ENCODE data around the gene NLGN1. TPM values are rescaled to one million over a fixed set of nuclear protein-coding genes. Genes with fewer than 3 reads are reported as not detected.

NLGN1 gene
- total and polyA plus RNA-seq, 9 of the 15 experiments (the other 6 are each of a cell fraction or from before 2014, with no cell fraction given): under 0.01 to 0.01 TPM; not detected in 7

- TF ChIP-seq, protein P1, sequence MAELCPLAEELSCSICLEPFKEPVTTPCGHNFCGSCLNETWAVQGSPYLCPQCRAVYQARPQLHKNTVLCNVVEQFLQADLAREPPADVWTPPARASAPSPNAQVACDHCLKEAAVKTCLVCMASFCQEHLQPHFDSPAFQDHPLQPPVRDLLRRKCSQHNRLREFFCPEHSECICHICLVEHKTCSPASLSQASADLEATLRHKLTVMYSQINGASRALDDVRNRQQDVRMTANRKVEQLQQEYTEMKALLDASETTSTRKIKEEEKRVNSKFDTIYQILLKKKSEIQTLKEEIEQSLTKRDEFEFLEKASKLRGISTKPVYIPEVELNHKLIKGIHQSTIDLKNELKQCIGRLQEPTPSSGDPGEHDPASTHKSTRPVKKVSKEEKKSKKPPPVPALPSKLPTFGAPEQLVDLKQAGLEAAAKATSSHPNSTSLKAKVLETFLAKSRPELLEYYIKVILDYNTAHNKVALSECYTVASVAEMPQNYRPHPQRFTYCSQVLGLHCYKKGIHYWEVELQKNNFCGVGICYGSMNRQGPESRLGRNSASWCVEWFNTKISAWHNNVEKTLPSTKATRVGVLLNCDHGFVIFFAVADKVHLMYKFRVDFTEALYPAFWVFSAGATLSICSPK (IDR thresholded peaks at IDR 0.05; ENCODE audit: borderline replicate concordance): no peak
These were observed 532.7 kb downstream of the NLGN1 start (continued) for GRCh38 chr3:173930251-173930650.

- H2AFZ ChIP-seq (ENCODE audit: low read depth, low read length): no peak overlapping the region
- in situ Hi-C loops (cut with MboI) (no loop called here), intact Hi-C loops (cut with micrococcal nuclease) (no loop called here)
- no peak for FAIRE-seq
- H3K4me3 ChIP-seq: no peak overlapping the region
- no TSS peak for BruUV-seq (replicated peaks)
- ChIA-PET CTCF (ENCODE audit: low intra/inter-chr PET ratio) (no interaction called here), POLR2A (interaction anchor here (0.7 kb wide), 1 partner anchor 56 kb away, joined by 3 read pairs; no protein-coding TSS in a partner anchor)
- no peaks in the 10 kb centered on the region for H3K4me1 ChIP-seq (replicated peaks in 1 of 2; ENCODE audit: control insufficient read depth in 2 of 2, insufficient read depth in 2 of 2, low read length in 2 of 2)
- H3K4me2 ChIP-seq (ENCODE audit: insufficient read depth, low read length): no peak overlapping the region
- H3K9me3 ChIP-seq (replicated peaks; ENCODE audit: control insufficient read depth, insufficient read depth, low read depth, low read length): no peaks in the 10 kb centered on the region
- no peaks in the 10 kb centered on the region for H3K79me2 ChIP-seq (ENCODE audit: control insufficient read depth, insufficient read depth, low read length)
- no peaks in the 10 kb centered on the region for H3K9me1 ChIP-seq (ENCODE audit: control insufficient read depth, insufficient read depth, low read length)
- H3K27me3 ChIP-seq (ENCODE audit: control insufficient read depth in 2 of 2, insufficient read depth in 2 of 2, low read length in 2 of 2): no peaks in the 10 kb centered on the region
- H3K9ac ChIP-seq (ENCODE audit: insufficient read depth in 1 of 2, low read depth in 2 of 2, low read length in 2 of 2): no peak overlapping the region
- DNase-seq (ENCODE audit: extremely low read depth in 1 of 4, low spot score in 3 of 4): no peak
- H4K20me1 ChIP-seq (replicated peaks; ENCODE audit: control insufficient read depth, insufficient read depth, low read length): no peaks in the 10 kb centered on the region
- no peaks in the 10 kb centered on the region for H3K36me3 ChIP-seq (ENCODE audit: control insufficient read depth, insufficient read depth, low read length)
- no peak overlapping the region for H3K27ac ChIP-seq (ENCODE audit: extremely low read depth, low read depth, low read length)
- ATAC-seq: no peak
- TF ChIP-seq DIDO1 (tag; IDR thresholded peaks at IDR 0.05; ENCODE audit: low read depth) (no peak), TEAD4 (IDR thresholded peaks at IDR 0.05; ENCODE audit: low read length) (no peak), TEAD4 (CRISPR knock-in tag; IDR thresholded peaks at IDR 0.05; ENCODE audit: borderline replicate concordance) (no peak), ARID2 (IDR thresholded peaks at IDR 0.05) (no peak), ESRRB (CRISPR knock-in tag; IDR thresholded peaks at IDR 0.05; ENCODE audit: borderline replicate concordance) (no peak), WHSC1 (IDR thresholded peaks at IDR 0.05; ENCODE audit: low read length) (no peak), POLR3A (IDR thresholded peaks at IDR 0.05; ENCODE audit: borderline replicate concordance, extremely low read depth, insufficient read depth, insufficient read length) (no peak), RAD21 (CRISPR knock-in tag; conservative IDR thresholded peaks at IDR 0.05 in 1 of 2, IDR thresholded peaks at IDR 0.05 in 1 of 2) (no peak)
- TF ChIP-seq, protein P2, sequence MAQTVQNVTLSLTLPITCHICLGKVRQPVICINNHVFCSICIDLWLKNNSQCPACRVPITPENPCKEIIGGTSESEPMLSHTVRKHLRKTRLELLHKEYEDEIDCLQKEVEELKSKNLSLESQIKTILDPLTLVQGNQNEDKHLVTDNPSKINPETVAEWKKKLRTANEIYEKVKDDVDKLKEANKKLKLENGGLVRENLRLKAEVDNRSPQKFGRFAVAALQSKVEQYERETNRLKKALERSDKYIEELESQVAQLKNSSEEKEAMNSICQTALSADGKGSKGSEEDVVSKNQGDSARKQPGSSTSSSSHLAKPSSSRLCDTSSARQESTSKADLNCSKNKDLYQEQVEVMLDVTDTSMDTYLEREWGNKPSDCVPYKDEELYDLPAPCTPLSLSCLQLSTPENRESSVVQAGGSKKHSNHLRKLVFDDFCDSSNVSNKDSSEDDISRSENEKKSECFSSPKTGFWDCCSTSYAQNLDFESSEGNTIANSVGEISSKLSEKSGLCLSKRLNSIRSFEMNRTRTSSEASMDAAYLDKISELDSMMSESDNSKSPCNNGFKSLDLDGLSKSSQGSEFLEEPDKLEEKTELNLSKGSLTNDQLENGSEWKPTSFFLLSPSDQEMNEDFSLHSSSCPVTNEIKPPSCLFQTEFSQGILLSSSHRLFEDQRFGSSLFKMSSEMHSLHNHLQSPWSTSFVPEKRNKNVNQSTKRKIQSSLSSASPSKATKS (CRISPR knock-in tag; IDR thresholded peaks at IDR 0.05): no peak
- TF ChIP-seq, protein P3, sequence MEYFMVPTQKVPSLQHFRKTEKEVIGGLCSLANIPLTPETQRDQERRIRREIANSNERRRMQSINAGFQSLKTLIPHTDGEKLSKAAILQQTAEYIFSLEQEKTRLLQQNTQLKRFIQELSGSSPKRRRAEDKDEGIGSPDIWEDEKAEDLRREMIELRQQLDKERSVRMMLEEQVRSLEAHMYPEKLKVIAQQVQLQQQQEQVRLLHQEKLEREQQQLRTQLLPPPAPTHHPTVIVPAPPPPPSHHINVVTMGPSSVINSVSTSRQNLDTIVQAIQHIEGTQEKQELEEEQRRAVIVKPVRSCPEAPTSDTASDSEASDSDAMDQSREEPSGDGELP (CRISPR knock-in tag; IDR thresholded peaks at IDR 0.05; ENCODE audit: borderline replicate concordance): no peak
- TF ChIP-seq, protein P4, sequence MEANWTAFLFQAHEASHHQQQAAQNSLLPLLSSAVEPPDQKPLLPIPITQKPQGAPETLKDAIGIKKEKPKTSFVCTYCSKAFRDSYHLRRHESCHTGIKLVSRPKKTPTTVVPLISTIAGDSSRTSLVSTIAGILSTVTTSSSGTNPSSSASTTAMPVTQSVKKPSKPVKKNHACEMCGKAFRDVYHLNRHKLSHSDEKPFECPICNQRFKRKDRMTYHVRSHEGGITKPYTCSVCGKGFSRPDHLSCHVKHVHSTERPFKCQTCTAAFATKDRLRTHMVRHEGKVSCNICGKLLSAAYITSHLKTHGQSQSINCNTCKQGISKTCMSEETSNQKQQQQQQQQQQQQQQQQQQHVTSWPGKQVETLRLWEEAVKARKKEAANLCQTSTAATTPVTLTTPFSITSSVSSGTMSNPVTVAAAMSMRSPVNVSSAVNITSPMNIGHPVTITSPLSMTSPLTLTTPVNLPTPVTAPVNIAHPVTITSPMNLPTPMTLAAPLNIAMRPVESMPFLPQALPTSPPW (CRISPR knock-in tag; IDR thresholded peaks at IDR 0.05): no peak
- TF ChIP-seq, protein P5, sequence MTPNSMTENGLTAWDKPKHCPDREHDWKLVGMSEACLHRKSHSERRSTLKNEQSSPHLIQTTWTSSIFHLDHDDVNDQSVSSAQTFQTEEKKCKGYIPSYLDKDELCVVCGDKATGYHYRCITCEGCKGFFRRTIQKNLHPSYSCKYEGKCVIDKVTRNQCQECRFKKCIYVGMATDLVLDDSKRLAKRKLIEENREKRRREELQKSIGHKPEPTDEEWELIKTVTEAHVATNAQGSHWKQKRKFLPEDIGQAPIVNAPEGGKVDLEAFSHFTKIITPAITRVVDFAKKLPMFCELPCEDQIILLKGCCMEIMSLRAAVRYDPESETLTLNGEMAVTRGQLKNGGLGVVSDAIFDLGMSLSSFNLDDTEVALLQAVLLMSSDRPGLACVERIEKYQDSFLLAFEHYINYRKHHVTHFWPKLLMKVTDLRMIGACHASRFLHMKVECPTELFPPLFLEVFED (CRISPR knock-in tag; conservative IDR thresholded peaks at IDR 0.05): no peak
These were observed 535.1 kb downstream of the NLGN1 start for GRCh38 chr3:173932624-173933023.
